Measurements from ENCODE around the gene PCDH20. TPM values are rescaled to one million over a fixed set of nuclear protein-coding genes. Genes with fewer than 3 reads are reported as not detected.

The PCDH20 gene
- total and polyA plus RNA-seq, 2 experiments from 2014 or later: 1.3 to 2.8 TPM

- TF ChIP-seq, protein P1, sequence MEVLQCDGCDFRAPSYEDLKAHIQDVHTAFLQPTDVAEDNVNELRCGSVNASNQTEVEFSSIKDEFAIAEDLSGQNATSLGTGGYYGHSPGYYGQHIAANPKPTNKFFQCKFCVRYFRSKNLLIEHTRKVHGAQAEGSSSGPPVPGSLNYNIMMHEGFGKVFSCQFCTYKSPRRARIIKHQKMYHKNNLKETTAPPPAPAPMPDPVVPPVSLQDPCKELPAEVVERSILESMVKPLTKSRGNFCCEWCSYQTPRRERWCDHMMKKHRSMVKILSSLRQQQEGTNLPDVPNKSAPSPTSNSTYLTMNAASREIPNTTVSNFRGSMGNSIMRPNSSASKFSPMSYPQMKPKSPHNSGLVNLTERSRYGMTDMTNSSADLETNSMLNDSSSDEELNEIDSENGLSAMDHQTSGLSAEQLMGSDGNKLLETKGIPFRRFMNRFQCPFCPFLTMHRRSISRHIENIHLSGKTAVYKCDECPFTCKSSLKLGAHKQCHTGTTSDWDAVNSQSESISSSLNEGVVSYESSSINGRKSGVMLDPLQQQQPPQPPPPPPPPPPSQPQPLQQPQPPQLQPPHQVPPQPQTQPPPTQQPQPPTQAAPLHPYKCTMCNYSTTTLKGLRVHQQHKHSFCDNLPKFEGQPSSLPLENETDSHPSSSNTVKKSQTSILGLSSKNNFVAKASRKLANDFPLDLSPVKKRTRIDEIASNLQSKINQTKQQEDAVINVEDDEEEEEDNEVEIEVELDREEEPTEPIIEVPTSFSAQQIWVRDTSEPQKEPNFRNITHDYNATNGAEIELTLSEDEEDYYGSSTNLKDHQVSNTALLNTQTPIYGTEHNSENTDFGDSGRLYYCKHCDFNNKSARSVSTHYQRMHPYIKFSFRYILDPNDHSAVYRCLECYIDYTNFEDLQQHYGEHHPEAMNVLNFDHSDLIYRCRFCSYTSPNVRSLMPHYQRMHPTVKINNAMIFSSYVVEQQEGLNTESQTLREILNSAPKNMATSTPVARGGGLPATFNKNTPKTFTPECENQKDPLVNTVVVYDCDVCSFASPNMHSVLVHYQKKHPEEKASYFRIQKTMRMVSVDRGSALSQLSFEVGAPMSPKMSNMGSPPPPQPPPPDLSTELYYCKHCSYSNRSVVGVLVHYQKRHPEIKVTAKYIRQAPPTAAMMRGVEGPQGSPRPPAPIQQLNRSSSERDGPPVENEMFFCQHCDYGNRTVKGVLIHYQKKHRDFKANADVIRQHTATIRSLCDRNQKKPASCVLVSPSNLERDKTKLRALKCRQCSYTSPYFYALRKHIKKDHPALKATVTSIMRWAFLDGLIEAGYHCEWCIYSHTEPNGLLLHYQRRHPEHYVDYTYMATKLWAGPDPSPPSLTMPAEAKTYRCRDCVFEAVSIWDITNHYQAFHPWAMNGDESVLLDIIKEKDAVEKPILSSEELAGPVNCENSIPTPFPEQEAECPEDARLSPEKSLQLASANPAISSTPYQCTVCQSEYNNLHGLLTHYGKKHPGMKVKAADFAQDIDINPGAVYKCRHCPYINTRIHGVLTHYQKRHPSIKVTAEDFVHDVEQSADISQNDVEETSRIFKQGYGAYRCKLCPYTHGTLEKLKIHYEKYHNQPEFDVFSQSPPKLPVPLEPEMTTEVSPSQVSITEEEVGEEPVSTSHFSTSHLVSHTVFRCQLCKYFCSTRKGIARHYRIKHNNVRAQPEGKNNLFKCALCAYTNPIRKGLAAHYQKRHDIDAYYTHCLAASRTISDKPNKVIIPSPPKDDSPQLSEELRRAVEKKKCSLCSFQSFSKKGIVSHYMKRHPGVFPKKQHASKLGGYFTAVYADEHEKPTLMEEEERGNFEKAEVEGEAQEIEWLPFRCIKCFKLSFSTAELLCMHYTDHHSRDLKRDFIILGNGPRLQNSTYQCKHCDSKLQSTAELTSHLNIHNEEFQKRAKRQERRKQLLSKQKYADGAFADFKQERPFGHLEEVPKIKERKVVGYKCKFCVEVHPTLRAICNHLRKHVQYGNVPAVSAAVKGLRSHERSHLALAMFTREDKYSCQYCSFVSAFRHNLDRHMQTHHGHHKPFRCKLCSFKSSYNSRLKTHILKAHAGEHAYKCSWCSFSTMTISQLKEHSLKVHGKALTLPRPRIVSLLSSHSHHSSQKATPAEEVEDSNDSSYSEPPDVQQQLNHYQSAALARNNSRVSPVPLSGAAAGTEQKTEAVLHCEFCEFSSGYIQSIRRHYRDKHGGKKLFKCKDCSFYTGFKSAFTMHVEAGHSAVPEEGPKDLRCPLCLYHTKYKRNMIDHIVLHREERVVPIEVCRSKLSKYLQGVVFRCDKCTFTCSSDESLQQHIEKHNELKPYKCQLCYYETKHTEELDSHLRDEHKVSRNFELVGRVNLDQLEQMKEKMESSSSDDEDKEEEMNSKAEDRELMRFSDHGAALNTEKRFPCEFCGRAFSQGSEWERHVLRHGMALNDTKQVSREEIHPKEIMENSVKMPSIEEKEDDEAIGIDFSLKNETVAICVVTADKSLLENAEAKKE (CRISPR knock-in tag; IDR thresholded peaks at IDR 0.05): no peak
- TF ChIP-seq EZH2 (IDR thresholded peaks at IDR 0.05; ENCODE audit: low read depth, unreplicated experiment) (no peak), POLR2AphosphoS5 (IDR thresholded peaks at IDR 0.05; ENCODE audit: low read depth) (no peak), ZNF331 (CRISPR knock-in tag; IDR thresholded peaks at IDR 0.05; ENCODE audit: low read depth) (no peak)
Measured at GRCh38 chr13:61432029-61432428, 16.4 kb upstream of the PCDH20 start (continued).

DNA sequence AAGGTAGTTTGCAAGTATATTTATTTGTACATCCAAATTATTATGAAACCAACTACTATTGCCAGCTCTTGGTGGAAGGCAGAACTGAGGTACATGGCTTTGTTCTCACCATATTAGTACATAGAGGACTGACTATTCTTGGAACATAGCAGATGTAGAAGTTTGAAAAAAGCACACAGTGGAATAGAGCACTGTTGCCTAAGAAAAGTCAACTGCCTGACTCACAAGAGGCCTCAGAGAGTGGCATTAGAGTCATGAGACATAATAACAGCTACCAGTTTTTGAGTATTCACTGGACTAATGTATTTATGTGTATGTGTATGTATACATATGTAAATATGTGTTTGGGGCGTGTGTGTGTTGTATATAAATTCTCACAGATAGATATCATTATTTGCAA lies 8.3 kb upstream of the PCDH20 start:
- Histone ChIP-seq H3K4me1 (ENCODE audit: insufficient read depth) (no peaks in the 10 kb centered on the region), H3K27me3 (ENCODE audit: insufficient read depth) (no peaks in the 10 kb centered on the region), H3F3A (replicated peaks; ENCODE audit: low read depth) (no peaks in the 10 kb centered on the region), H3K27ac (ENCODE audit: low read depth) (no peak overlapping the region), H3K36me3 (ENCODE audit: insufficient read depth) (no peaks in the 10 kb centered on the region), H3K4me3 (no peak overlapping the region), H2AFZ (no peak overlapping the region), H3K4me2 (no peak overlapping the region), H3K79me2 (replicated peaks; ENCODE audit: insufficient read depth) (no peaks in the 10 kb centered on the region), H3K9me2 (ENCODE audit: insufficient read depth) (no peaks in the 10 kb centered on the region), H4K20me1 (replicated peaks; ENCODE audit: insufficient read depth) (no peaks in the 10 kb centered on the region)
- DNase-seq (ENCODE audit: low spot score) (no peak), ATAC-seq (no peak)
- Mint-ChIP-seq H3K4me3 (no peak overlapping the region), H3K27me3 (ENCODE audit: insufficient read depth, low read depth, poor library complexity) (no peaks in the 10 kb centered on the region), H3K4me1 (peaks cover 14% of the 10 kb centered on the region; the same call in 2 of the 3 replicates), H3K36me3 (ENCODE audit: low read depth) (no peaks in the 10 kb centered on the region), H3K27ac (no peak overlapping the region), H3K9me3 (no peaks in the 10 kb centered on the region)
- TF ChIP-seq ZNF114 (CRISPR knock-in tag; IDR thresholded peaks at IDR 0.05) (no peak), CREB1 (CRISPR knock-in tag; IDR thresholded peaks at IDR 0.05; ENCODE audit: low read depth) (no peak)
